GM12891 (cell line): ENCODE measurements around the gene C1QL4.

Experiments used
- PAX5 ChIP-seq: IDR thresholded peaks from 2 replicates; pipeline ENCODE4 v1.6.1; 2011; ENCODE audit warnings: low read length, moderate library complexity, mild to moderate bottlenecking; ENCODE audit not compliant: insufficient read depth, severe bottlenecking
- POLR2A ChIP-seq: IDR thresholded peaks from 2 replicates; pipeline ENCODE4 v1.6.1; 2011; ENCODE audit warnings: low read depth, low read length, control low read depth
- POLR2AphosphoS5 ChIP-seq: IDR thresholded peaks from 2 replicates; pipeline ENCODE4 v1.6.1; 2011; ENCODE audit warnings: low read depth, low read length, control low read depth
- SPI1 ChIP-seq: IDR thresholded peaks from 2 replicates; pipeline ENCODE4 v1.6.1; 2011; ENCODE audit warnings: low read depth, low read length, control low read depth
- TAF1 ChIP-seq: IDR thresholded peaks from 2 replicates; pipeline ENCODE4 v1.6.1; 2011; ENCODE audit warnings: low read depth, low read length, control low read depth

DNA sequence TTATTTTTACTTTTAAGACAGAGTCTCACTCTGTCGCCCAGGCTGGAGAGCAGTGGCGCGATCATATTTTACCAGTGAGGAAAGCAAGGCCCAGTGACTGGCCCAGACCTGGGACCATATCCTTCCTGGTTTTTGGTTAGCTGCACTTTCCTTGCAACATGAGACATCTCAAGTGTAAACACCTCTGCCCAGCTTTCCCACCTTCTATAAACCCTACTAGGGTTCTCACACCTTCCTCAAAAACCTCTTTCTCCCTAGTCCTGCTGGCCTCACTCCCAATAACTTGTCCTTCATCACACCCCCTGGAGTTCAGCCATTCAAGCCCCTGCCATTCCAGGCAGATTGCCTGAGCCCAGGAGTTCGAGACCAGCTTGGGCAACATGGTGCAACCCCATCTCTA lies 52.3 kb downstream of the C1QL4 start:
- TF ChIP-seq POLR2A, result no peak
- TF ChIP-seq POLR2AphosphoS5, result no peak
- TF ChIP-seq TAF1, result no peak
- no peak for TF ChIP-seq SPI1
- no peak for TF ChIP-seq PAX5
